Measurements from ENCODE around the gene MOV10L1.

DNA sequence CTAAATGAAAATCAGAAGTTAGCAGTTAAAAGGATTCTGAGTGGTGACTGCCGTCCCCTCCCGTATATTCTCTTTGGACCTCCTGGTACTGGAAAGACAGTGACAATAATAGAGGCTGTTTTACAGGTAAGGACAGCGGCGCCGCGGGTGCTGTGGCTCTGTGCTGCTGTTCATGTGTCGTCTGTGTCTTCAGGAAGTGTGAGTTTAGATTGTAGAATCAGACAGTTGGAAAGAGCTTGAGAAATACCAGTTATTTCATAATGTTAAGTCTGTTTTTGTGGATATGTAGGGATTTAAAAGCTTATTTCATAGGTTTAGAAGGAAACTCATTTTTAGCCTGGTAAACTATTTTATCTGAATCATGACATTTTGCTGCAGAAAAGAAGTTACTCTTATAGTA is 53.3 kb downstream of the MOV10L1 start:
- TF ChIP-seq, protein P1, sequence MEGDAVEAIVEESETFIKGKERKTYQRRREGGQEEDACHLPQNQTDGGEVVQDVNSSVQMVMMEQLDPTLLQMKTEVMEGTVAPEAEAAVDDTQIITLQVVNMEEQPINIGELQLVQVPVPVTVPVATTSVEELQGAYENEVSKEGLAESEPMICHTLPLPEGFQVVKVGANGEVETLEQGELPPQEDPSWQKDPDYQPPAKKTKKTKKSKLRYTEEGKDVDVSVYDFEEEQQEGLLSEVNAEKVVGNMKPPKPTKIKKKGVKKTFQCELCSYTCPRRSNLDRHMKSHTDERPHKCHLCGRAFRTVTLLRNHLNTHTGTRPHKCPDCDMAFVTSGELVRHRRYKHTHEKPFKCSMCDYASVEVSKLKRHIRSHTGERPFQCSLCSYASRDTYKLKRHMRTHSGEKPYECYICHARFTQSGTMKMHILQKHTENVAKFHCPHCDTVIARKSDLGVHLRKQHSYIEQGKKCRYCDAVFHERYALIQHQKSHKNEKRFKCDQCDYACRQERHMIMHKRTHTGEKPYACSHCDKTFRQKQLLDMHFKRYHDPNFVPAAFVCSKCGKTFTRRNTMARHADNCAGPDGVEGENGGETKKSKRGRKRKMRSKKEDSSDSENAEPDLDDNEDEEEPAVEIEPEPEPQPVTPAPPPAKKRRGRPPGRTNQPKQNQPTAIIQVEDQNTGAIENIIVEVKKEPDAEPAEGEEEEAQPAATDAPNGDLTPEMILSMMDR (IDR thresholded peaks at IDR 0.05): no peak
- TF ChIP-seq POLR2A (IDR thresholded peaks at IDR 0.05; ENCODE audit: low read depth): no peak
- TF ChIP-seq EP300 (IDR thresholded peaks at IDR 0.05): no peak
- TF ChIP-seq POLR2AphosphoS5 (IDR thresholded peaks at IDR 0.05): no peak

Data from esophagus muscularis mucosa (tissue), 4 donors.